ENCODE measurements around the gene KCNK10.

GRCh38 chr14:88245321-88245720 is 77.7 kb downstream of the KCNK10 start:
- TF ChIP-seq CTCF (conservative IDR thresholded peaks at IDR 0.05; ENCODE audit: low read length) = no peak
- no peak for TF ChIP-seq EZH2phosphoT487 (IDR thresholded peaks at IDR 0.05; ENCODE audit: borderline replicate concordance)
